Esophagus (tissue), 2 donors: ENCODE results near the gene ADGRE2. TPM values are rescaled to one million over a fixed set of nuclear protein-coding genes. Genes with fewer than 3 reads are reported as not detected.
"Not testable (repeated sequence)": the region's sequence is repeated elsewhere in the genome, so short reads cannot be mapped to it uniquely, and the experiment has no call there.

Experiments
- H3K27ac ChIP-seq, 2 donors: one replicate each; pipeline ENCODE4 v1.5.1; 2013; ENCODE audit warnings: low read depth in 2 of 2, mild to moderate bottlenecking in 2 of 2, inconsistent platforms in 1 of 2, low read length in 1 of 2, moderate library complexity in 1 of 2
- H3K27me3 ChIP-seq, 2 donors: one replicate each; pipeline ENCODE4 v1.6.1; 2013; ENCODE audit warnings: low read length in 2 of 2, control low read depth in 1 of 2, mild to moderate bottlenecking in 1 of 2; ENCODE audit not compliant: insufficient read depth in 2 of 2, control insufficient read depth in 1 of 2
- H3K36me3 ChIP-seq, 2 donors: one replicate each; pipeline ENCODE4 v1.6.1; 2013; ENCODE audit warnings: low read length in 1 of 2; ENCODE audit not compliant: control insufficient read depth in 2 of 2, insufficient read depth in 2 of 2
- H3K4me1 ChIP-seq, 2 donors: one replicate each; pipeline ENCODE4 v1.6.1; 2013; ENCODE audit warnings: low read length in 1 of 2; ENCODE audit not compliant: control insufficient read depth in 2 of 2, insufficient read depth in 2 of 2
- H3K4me3 ChIP-seq, 2 donors: one replicate each; pipeline ENCODE4 v1.5.1; 2013; ENCODE audit warnings: low read length in 2 of 2, mild to moderate bottlenecking in 2 of 2, low read depth in 1 of 2, moderate library complexity in 1 of 2
- H3K9me3 ChIP-seq, 2 donors: one replicate each; pipeline ENCODE4 v1.6.1; 2013; ENCODE audit warnings: mild to moderate bottlenecking in 2 of 2, low read depth in 1 of 2, low read length in 1 of 2, moderate library complexity in 1 of 2; ENCODE audit not compliant: control insufficient read depth in 2 of 2, insufficient read depth in 1 of 2
- WGBS, 2 donors: extraction: QIAGEN DNeasy Blood & Tissue Kit; methylation state at CpG; one replicate each; pipeline ENCODE4 v1.1.7; 2013; 5-methylcytosine and 5-hydroxymethylcytosine counted together
- polyA plus RNA-seq, 2 donors: library from polyadenylated mRNA; stranded (reverse); fragments of 200-250 nt; gene quantifications; one replicate each; pipeline ENCODE4 v1.2.3, GENCODE V29; 2013
- donor health status: healthy with polysubstance abuse.
- donor health status: Bipolar disorder and iron deficiency.

The ADGRE2 gene
- polyA plus RNA-seq: under 1 TPM; 0.22 to 0.73 TPM

DNA sequence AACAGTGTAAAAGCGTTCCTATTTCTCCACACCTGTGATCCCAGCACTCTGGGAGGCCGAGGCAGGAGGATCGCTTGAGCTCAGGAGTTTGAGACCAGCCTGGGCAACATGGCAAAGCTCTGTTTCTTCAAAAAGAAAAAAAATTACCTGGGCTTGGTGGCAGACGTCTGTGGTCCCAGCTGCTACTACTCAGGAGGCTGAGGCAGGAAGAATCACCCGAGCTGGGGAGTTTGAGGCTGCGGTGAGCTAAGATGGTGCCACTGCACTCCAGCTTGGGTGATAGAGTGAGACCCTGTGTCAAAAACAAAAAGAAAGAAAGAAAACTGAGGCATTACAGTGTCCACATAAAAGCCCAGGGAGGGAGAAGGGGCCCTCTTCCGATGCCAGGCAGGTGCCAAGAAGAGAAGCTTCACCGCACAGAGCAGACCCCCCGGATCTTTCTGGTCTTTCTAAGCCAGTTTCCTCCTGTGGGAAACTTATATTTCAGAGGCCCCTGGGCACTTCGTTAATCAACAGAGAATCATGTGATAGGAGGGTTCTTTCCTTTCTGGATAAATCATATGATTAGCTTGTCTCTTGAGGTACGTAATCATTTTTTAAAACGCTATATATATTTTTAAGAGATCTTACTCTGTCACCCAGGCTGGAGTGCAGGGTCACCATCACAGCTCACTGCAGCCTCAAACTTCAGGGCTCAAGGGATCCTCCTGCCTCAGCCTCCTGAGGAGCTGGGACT is at the start of gene ADGRE2:
TSS of gene ADGRE2 (minus strand) at position 451 of the 736 bp plus-strand sequence. CDS start 1,804 bp downstream, outside the sequence.
- H3K36me3 ChIP-seq, H3K27me3 ChIP-seq, H3K9me3 ChIP-seq, H3K27ac ChIP-seq, H3K4me3 ChIP-seq, H3K4me1 ChIP-seq: not testable (repeated sequence)
- 67 to 69% methylated on average over 12 of the region's 12 CpGs for WGBS, 2 donors

DNA sequence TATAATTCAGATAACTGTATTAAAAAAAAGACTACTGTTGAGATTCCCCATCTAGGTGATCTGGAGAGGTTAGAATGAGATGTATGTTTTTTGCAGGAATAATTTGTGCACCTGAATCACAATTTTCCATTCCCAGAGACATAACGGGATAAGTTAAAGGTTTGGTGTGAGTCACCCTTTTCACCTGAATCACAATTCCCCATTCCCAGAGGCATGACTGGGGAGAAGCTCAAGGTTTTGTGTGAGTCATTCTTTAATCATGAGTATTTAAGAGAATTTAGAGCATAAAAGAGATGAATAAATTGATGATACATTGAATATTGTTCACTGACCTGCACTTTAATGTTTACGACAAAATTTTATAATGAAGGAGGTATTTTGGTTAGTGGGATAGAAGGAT is 47.6 kb upstream of the ADGRE2 start:
- WGBS, 2 donors: 55 to 69% methylated on average over 2 of the region's 2 CpGs
- no peak overlapping the region for H3K4me3 ChIP-seq
- no peaks in the 10 kb centered on the region for H3K27me3 ChIP-seq
- H3K9me3 ChIP-seq: no peaks in the 10 kb centered on the region
- no peak overlapping the region for H3K27ac ChIP-seq
- no peaks in the 10 kb centered on the region for H3K4me1 ChIP-seq
- H3K36me3 ChIP-seq: no peaks in the 10 kb centered on the region

DNA sequence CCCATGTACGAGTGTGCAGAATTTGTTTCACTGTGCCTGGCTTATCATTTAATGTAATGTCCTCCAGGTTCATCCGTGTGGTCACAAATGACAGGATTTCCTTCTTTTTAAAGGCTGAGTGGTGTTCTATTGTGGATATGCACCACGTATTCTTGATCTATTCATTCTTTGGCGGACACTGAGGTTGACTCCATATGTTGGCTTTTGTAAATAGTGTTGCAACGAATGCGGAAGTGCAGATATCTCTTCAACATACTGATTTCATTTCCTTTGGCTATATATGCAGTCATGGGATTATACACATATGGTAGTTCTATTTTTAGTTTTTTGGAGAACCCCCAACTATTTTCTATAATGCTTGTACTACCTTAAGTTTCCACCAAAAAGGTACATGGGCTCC is 43.6 kb upstream of the ADGRE2 start:
- H3K4me3 ChIP-seq: no peak overlapping the region
- no peaks in the 10 kb centered on the region for H3K9me3 ChIP-seq
- no peaks in the 10 kb centered on the region for H3K4me1 ChIP-seq
- 54 to 61% methylated on average over 6 of the region's 6 CpGs for WGBS, 2 donors
- H3K36me3 ChIP-seq: no peaks in the 10 kb centered on the region
- no peaks in the 10 kb centered on the region for H3K27me3 ChIP-seq
- no peak overlapping the region for H3K27ac ChIP-seq

DNA sequence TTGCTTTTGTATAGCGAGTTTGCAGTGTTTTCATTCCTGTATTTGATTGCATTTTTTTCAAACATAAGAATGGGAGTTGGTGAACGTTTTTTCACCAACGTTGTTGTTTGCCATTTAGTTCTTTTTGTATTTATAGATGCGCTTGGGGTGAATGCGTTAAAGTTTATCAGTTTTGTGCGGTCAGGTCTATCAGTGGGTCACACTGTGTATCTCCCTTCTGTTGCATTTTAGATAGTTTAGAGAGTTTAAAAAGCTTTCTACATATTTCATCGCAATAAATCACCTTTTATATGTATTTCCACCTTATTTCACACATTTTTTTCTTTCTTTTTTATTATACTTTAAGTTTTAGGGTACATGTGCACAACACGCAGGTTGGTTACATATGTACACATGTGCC is 40.2 kb upstream of the ADGRE2 start:
- 72 to 75% methylated on average over 8 of the region's 8 CpGs for WGBS, 2 donors
- H3K4me1 ChIP-seq: no peaks in the 10 kb centered on the region
- H3K27me3 ChIP-seq: no peaks in the 10 kb centered on the region

DNA sequence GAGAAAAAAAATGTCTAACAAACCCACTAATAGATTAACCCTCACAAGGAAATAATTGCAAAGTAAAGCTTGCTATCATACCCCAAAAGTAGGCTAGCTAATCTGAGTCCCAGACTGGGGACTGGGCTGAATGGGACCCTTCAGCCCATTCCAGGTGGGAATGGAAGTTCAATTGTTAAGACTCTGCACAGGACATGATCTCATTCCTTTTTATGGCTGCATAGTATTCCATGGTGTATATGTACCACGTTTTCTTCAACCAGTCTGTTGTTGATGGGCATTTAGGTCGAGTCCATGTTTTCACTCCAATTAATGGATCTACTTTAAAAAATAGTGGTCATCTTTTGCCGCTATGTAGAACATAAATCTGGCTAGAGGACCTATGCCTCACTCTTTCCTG is 38.7 kb upstream of the ADGRE2 start:
- H3K4me1 ChIP-seq: no peaks in the 10 kb centered on the region
- peaks cover 0 to 2% of the 10 kb centered on the region in 2 donors for H3K9me3 ChIP-seq
- no peaks in the 10 kb centered on the region for H3K36me3 ChIP-seq
- H3K27ac ChIP-seq: no peak overlapping the region
- 62 to 67% methylated on average over 3 of the region's 3 CpGs for WGBS, 2 donors
- no peak overlapping the region for H3K4me3 ChIP-seq
- H3K27me3 ChIP-seq: no peaks in the 10 kb centered on the region

More for the DNA sequence above, 40.2 kb upstream of the ADGRE2 start:
- no peaks in the 10 kb centered on the region for H3K36me3 ChIP-seq
- peaks cover 0 to 2% of the 10 kb centered on the region in 2 donors for H3K9me3 ChIP-seq
- no peak overlapping the region for H3K4me3 ChIP-seq
- no peak overlapping the region for H3K27ac ChIP-seq

DNA sequence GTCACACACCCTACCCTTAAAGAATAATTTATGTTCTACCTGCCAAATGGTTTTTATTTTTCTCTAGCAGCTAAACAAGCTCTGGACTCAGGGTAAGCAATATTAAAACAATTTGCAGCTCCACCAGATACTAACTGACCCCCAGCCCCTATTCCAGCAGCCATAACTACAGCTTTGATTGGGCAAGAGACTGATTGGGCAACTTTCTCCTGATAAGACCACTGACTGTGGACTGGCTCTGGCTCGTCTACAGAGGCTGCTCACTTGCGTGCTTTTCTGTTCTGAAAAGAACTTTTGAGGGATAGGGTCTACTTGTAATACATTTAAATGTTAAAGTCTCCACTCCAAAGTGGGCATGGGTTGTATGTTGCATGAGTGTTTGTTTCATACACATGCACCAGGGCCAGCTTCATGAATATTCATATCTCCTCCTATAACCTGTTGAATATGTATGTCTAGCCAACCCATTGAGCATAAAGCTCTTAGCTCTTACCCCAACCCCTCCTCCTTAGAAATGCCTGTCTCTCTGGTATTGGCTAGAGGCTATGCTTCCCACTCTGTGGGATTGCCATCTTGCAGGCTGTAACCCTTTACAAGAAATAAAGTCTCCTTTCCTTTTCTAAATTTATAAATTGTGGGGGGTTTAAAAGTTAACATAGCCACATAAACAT is 36.8 kb upstream of the ADGRE2 start:
- Histone ChIP-seq H3K4me3 (no peak overlapping the region), H3K27ac (no peak overlapping the region), H3K36me3 (no peaks in the 10 kb centered on the region), H3K27me3 (no peaks in the 10 kb centered on the region), H3K9me3 (peaks cover 0 to 2% of the 10 kb centered on the region in 2 donors), H3K4me1 (no peaks in the 10 kb centered on the region)
- WGBS, 2 donors: 65 to 76% methylated on average over 2 of the region's 2 CpGs

DNA sequence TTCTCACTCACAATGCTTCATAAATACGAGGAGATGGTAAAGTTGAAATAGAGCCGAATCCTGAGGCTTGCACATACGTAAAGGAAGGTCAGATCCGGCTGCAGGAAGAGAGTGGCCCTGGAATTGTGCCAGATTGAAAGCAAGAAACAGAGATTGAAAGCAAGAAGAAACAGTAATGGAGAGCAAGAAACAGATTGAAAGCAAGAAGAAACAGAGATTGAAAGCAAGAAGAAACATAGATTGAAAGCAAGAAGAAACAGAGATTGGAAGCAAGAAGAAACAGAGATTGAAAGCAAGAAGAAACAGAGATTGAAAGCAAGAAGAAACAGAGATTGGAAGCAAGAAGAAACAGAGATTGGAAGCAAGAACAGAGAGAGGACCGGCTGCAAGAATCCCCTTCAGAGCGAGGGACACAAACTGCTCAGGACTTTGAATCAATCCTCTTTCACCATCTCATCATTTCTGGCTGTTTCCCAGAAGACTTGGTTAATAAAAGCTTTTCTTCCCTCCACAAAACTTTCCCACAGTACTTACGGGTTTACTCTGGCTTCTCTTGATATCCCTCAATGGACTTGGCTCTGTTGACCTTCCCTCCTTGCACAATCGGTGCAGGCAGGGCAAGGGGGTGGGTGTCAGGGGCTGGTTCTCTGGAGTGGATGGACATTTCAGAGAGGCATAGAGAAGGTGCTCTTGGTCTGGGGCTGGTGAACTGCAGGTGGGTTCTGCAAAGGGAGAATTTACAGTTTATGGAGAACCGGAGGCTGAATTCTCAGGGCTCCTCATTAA is 31.1 kb upstream of the ADGRE2 start:
- H3K27ac ChIP-seq: no peak overlapping the region
- H3K27me3 ChIP-seq: no peaks in the 10 kb centered on the region
- no peaks in the 10 kb centered on the region for H3K36me3 ChIP-seq
- H3K4me3 ChIP-seq: no peak overlapping the region
- H3K9me3 ChIP-seq: no peaks in the 10 kb centered on the region
- H3K4me1 ChIP-seq: no peaks in the 10 kb centered on the region
- WGBS, 2 donors: 59 to 61% methylated on average over 9 of the region's 9 CpGs

DNA sequence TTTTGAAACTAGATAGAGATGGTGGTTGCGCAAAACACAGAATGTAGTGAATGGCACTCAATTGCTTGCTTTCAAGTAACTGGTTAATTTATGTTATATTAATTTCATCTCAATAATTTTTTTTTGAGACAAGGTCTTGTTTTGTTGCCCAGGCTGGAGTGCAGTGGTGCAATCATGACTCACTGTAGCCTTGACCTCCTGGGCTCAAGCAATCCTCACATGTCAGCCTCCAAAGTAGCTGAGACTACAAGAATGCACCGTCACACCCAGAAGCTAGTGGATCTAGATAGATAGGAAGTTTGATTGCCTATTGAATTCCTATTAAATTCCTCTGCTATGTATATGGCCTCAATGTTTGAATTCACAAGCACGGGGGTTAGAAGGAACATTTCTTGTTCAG is 26.4 kb upstream of the ADGRE2 start:
- Histone ChIP-seq H3K27me3 (no peaks in the 10 kb centered on the region), H3K36me3 (no peaks in the 10 kb centered on the region), H3K9me3 (no peaks in the 10 kb centered on the region), H3K27ac (no peak overlapping the region), H3K4me3 (no peak overlapping the region), H3K4me1 (no peaks in the 10 kb centered on the region)
- 76 to 84% methylated on average over 3 of the region's 3 CpGs for WGBS, 2 donors

DNA sequence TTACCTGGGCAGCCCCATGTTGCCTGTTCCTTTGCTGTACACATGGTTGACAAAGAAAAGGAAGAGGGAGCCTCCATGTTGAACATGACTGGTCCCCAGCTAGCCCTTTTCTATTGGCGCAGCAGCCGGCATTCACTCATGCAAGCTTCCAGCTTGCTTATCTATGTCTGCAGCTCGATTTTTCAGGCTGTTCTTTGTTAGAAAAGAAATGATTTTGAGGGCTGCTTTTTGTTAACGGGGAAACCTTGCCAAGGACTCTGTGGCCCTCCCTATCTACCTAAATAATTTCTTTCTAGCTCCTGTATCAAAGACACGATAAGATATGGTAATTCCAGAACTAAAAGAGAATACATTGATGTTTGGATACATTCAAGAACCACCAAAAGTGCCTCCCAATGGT is 20.4 kb upstream of the ADGRE2 start:
- no peaks in the 10 kb centered on the region for H3K4me1 ChIP-seq
- H3K9me3 ChIP-seq: no peaks in the 10 kb centered on the region
- no peaks in the 10 kb centered on the region for H3K36me3 ChIP-seq
- no peak overlapping the region for H3K27ac ChIP-seq
- 70 to 83% methylated on average over 5 of the region's 5 CpGs for WGBS, 2 donors
- no peaks in the 10 kb centered on the region for H3K27me3 ChIP-seq
- no peak overlapping the region for H3K4me3 ChIP-seq
